Activated naive CD4-positive, alpha-beta T cell treated with anti-CD3 and anti-CD28 coated beads for 36 hours (primary cell): ENCODE results near the gene RIPOR2. TPM values are rescaled to one million over a fixed set of nuclear protein-coding genes. Genes with fewer than 3 reads are reported as not detected.

ENCODE experiments used
- CTCF ChIA-PET: fragments of 350-600 bp; sonication (Branson Sonifier 250); formaldehyde crosslinking; loops from one replicate; lab custom pipeline; 2021; ENCODE audit warnings: antibody characterized with exemption; lab: Charles Lee
- DNase-seq: peaks from one replicate; pipeline ENCODE4 v3.0.0-alpha.2; 2020
- H3K27ac Mint-ChIP-seq: one replicate; pipeline ENCODE4 v1.8.0; 2021; ENCODE audit warnings: mild to moderate bottlenecking, mixed read lengths
- H3K27me3 Mint-ChIP-seq: one replicate; pipeline ENCODE4 v1.8.0; 2021; ENCODE audit warnings: low read depth, mixed read lengths
- H3K36me3 Mint-ChIP-seq: one replicate; pipeline ENCODE4 v1.8.0; 2021; ENCODE audit warnings: low read depth, mixed read lengths
- H3K4me1 Mint-ChIP-seq: one replicate; pipeline ENCODE4 v1.8.0; 2021; ENCODE audit warnings: low read depth, mixed read lengths
- H3K4me3 Mint-ChIP-seq: one replicate; pipeline ENCODE4 v1.8.0; 2021; ENCODE audit warnings: mild to moderate bottlenecking, moderate library complexity, mixed read lengths
- H3K9me3 Mint-ChIP-seq: one replicate; pipeline ENCODE4 v1.8.0; 2021; ENCODE audit warnings: mixed read lengths
- intact Hi-C: fragments of 100-400 bp; cut with micrococcal nuclease; formaldehyde crosslinking; loops from one replicate; pipeline ENCODE4 v1.15.1; 2023
- total RNA-seq, 2 experiments: library from RNA; stranded (reverse); gene quantifications; one replicate each; pipeline ENCODE4 v1.2.3, GENCODE V29; 2021

RIPOR2 gene
- total RNA-seq, 2 experiments from 2014 or later: 111 to 116 TPM

DNA sequence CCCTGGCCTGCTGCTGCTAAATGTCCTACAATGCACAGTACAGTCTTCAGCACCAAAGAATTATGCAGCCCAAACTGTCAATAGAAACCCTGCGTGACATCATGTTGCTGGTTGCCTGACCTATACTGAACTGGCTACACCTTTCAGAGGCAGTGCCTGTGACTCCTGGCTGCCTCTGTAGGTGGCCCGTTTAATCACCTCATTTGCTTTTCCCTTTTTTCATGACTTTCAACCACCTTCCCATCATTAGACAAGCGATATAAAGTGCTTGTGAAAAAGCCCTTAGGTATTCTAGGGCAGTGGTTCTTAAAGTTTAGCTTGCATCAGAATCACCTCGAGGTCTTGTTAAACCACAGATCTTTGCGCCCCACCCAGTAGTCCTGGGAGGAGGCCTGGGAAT, 33.0 kb upstream of the RIPOR2 start:
- Mint-ChIP-seq H3K27ac (no peak overlapping the region), H3K4me3 (no peak overlapping the region), H3K27me3 (no peaks in the 10 kb centered on the region), H3K36me3 (no peaks in the 10 kb centered on the region), H3K4me1 (peaks cover 59% of the 10 kb centered on the region), H3K9me3 (no peaks in the 10 kb centered on the region)
- intact Hi-C loops: no loop called here
- CTCF ChIA-PET: interaction anchor here (1.0 to 5.9 kb wide), 3 partner anchors 8 to 48 kb away, joined by 5 to 26 read pairs (median 6); no protein-coding TSS in a partner anchor
- no peak for DNase-seq

DNA sequence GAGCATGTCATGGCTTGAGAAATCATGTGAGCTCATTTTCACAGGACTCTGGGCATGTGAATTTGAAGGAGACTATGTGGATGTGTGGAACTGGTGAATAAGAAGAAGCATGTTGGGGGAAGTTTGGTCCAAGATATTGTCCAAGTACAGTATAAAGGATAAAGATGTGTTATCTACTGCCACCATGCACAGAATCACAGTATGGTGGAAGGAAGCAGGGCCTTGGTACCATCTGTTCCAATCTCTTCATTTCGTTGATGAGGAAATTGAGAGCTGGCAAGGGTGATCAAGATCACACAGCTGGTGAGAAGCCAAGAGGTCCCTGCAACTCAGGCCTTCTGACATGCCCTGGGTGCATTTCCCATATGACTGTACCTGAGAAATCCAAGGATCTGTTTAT, 31.5 kb upstream of the RIPOR2 start:
- Mint-ChIP-seq H3K27ac (no peak overlapping the region), H3K4me3 (no peak overlapping the region), H3K9me3 (no peaks in the 10 kb centered on the region), H3K4me1 (peaks cover 59% of the 10 kb centered on the region), H3K27me3 (no peaks in the 10 kb centered on the region), H3K36me3 (no peaks in the 10 kb centered on the region)
- intact Hi-C loops: no loop called here
- CTCF ChIA-PET: interaction anchor here (1.2 to 2.8 kb wide), 2 partner anchors 25 to 537 kb away, joined by 3 to 9 read pairs; no protein-coding TSS in a partner anchor
- DNase-seq: no peak

DNA sequence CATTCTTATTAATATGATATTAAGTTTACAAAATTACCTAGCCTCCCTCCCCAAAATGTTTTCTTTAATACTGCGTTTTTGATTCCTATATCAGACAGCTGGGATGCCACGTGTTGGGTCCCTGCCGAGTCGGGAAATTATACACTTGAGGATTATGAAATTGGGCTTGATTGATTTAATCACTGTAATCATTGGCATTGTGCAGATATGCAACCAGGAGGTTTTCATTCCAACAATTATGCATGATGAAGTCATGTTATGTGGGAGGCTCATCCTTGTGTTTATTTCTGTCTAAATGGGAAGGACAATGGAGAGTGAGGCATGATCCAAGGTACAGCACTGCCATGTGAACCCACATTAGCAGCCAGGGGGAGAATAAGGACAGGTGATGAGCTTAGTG, 30.6 kb upstream of the RIPOR2 start:
- no peak overlapping the region for H3K27ac Mint-ChIP-seq
- H3K27me3 Mint-ChIP-seq: no peaks in the 10 kb centered on the region
- intact Hi-C loops: no loop called here
- CTCF ChIA-PET: interaction anchor here (1.1 to 2.8 kb wide), 5 partner anchors 11 to 536 kb away, joined by 3 to 10 read pairs (median 7); no protein-coding TSS in a partner anchor
- no peak overlapping the region for H3K4me3 Mint-ChIP-seq
- no peak for DNase-seq
- H3K4me1 Mint-ChIP-seq: peaks cover 61% of the 10 kb centered on the region
- H3K36me3 Mint-ChIP-seq: no peaks in the 10 kb centered on the region
- H3K9me3 Mint-ChIP-seq: no peaks in the 10 kb centered on the region

DNA sequence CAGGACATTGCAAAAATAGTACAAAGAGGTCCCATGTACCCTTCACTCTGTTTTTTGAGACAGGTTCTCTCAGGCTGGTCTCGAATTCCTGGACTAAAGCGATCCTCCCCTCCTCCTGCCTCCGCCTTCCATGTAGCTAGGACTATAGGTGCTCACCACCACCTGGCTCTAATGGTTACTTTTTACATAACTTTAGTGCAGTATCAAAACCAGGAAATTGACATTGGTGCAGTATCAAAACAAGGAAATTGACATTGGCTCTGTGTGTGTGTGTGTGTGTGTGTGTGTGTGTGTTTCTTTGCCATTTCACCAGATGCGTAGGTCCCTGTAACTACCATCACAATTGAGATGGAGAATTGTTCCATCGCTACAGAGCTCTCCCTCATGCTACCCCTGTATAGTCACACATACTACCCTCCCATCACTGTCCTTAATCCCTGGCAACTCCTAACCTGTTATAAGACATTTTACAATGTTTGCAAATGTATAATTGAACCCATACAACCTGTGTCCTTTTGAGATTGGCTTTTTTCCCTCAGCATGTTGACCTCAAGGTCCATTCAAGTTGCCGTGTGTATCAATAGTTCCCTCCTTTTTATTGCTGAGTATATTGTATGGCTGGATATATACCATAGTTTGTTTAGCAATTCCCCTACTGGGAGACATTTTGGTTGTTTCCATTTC, 28.3 kb upstream of the RIPOR2 start:
- Mint-ChIP-seq H3K27ac (peak overlapping the region; percentile 16), H3K4me3 (no peak overlapping the region), H3K27me3 (no peaks in the 10 kb centered on the region), H3K9me3 (no peaks in the 10 kb centered on the region), H3K36me3 (peaks cover 13% of the 10 kb centered on the region), H3K4me1 (peaks cover 69% of the 10 kb centered on the region)
- CTCF ChIA-PET: interaction anchor here (0.8 to 1.9 kb wide), 6 partner anchors 11 to 30 kb away, joined by 3 to 5 read pairs (median 3); no protein-coding TSS in a partner anchor
- intact Hi-C loops: no loop called here
- no peak for DNase-seq

DNA sequence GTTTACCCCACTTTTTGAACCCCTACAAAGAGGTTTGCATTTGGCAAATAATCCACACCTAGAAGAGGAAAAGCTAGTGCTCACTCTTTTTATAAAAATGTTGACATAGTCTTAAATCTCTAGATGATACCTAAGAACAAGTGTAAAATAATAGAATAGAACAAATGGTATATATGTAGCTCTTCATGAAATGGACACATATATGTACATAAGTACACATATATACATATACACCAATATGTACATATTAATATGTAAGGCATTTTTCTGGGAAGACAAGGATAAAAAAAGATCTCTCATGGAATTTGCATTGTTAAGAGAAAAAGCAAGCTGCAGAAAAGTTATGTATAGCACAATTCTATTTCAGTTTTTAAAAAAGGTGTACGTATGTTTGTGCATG, 27.6 kb upstream of the RIPOR2 start:
- Mint-ChIP-seq H3K4me1 (peaks cover 67% of the 10 kb centered on the region), H3K36me3 (peaks cover 13% of the 10 kb centered on the region), H3K4me3 (no peak overlapping the region), H3K27ac (no peak overlapping the region), H3K27me3 (no peaks in the 10 kb centered on the region), H3K9me3 (no peaks in the 10 kb centered on the region)
- no peak for DNase-seq
- CTCF ChIA-PET: interaction anchor here (0.8 to 3.6 kb wide), 5 partner anchors 11 to 29 kb away, joined by 3 to 18 read pairs (median 4); no protein-coding TSS in a partner anchor
- intact Hi-C loops: no loop called here

DNA sequence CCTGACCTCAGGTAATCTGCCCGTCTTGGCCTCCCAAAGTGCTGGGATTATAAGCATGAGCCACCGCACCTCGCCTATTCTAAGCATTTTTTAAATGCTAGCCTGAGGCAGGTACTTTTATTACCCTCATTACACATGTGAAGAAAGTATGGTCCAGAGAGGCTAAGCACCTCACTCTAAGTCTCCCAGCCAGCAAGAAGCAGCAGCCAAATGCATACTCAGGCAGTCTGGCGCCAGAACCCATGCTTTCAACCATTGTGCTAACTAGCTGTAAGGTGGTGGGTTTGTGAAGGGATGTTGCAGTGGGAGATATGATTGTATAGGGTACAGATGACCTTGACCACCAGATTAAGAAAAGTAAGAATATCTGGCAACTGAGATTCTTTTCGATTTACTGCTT, 26.1 kb upstream of the RIPOR2 start:
- H3K27ac Mint-ChIP-seq: peak overlapping the region; percentile 73
- peaks cover 14% of the 10 kb centered on the region for H3K36me3 Mint-ChIP-seq
- CTCF ChIA-PET: interaction anchor here (1.3 to 3.6 kb wide), 5 partner anchors 10 to 73 kb away, joined by 3 to 18 read pairs (median 5); no protein-coding TSS in a partner anchor
- intact Hi-C loops: no loop called here
- no peak overlapping the region for H3K4me3 Mint-ChIP-seq
- H3K4me1 Mint-ChIP-seq: peaks cover 68% of the 10 kb centered on the region
- no peaks in the 10 kb centered on the region for H3K27me3 Mint-ChIP-seq
- no peaks in the 10 kb centered on the region for H3K9me3 Mint-ChIP-seq
- DNase-seq: no peak

DNA sequence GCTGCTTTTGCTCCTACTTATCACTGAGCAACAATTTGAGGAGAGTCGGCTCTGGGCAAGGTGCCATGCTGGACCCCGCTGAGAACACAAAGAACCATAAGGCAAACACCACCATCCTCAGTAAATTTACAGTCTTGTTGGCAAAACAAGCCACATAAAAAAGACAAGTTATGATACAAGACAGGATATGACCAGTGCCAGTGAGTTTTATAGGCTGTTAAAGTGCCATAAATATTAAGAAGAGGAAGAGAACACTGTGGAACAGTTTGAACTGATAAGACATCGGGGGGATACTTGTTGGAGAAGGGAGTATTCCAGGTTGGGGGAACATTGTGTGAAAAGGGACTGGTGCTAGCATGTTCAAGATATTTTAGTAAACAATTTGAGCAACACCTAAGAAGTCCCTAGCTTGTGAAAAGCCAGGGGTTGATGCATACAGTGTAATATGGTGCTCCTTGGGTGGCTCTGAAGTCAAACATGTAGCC, 25.3 kb upstream of the RIPOR2 start:
- CTCF ChIA-PET: interaction anchor here (1.0 to 3.6 kb wide), 6 partner anchors 8 to 73 kb away, joined by 3 to 18 read pairs (median 5); no protein-coding TSS in a partner anchor
- Mint-ChIP-seq H3K27me3 (no peaks in the 10 kb centered on the region), H3K27ac (peak overlapping the region; percentile 73), H3K4me1 (peaks cover 72% of the 10 kb centered on the region), H3K4me3 (peak overlapping the region; percentile 23), H3K36me3 (peaks cover 14% of the 10 kb centered on the region), H3K9me3 (no peaks in the 10 kb centered on the region)
- intact Hi-C loops: no loop called here
- DNase-seq: no peak

DNA sequence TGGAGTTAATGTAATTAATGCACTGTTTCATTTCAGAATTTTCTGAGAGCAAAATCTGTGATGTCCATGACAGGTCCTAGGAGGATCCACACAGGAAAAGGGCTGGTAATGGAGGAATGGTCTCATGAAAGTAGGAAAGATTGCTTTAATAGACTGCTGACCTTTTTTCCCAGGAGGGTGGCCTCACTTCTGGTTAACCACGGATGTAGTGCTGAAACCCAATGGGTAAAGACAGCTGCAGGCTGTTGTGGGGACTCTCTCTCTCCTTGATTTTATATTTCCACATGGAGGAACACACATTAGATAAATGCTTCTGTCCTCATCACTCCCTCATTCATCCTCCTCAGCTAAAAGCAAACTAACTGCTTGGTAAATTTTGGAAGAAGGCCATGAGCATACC, 23.6 kb upstream of the RIPOR2 start:
- intact Hi-C loops: loop anchor here (10.0 kb wide), 1 partner anchor 445 kb away; no protein-coding TSS in a partner anchor
- no peak for DNase-seq
- Mint-ChIP-seq H3K4me3 (no peak overlapping the region), H3K27ac (peak overlapping the region; percentile 57), H3K9me3 (no peaks in the 10 kb centered on the region), H3K4me1 (peaks cover 82% of the 10 kb centered on the region), H3K36me3 (peaks cover 14% of the 10 kb centered on the region), H3K27me3 (no peaks in the 10 kb centered on the region)
- CTCF ChIA-PET: interaction anchor here (3.9 kb wide), 1 partner anchor 26 kb away, joined by 19 read pairs; no protein-coding TSS in a partner anchor

DNA sequence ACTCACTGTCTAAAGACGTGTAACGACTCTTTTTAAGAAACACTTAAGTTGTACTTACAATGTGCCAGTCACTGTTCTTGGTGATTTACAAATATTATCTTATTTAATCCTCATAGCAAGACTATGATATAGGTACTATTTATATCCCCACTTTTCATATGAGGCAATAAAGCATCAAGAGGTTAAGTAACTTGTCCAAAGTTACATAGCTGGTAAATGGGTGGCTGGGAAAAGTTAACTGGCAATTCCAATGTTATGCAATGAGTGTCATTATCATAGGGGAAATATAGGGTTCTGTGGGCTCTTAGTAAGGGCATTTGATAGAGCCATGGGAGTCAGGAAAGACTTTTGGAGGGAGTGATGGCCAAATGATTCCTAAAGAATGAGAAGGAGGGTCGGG, 21.4 kb upstream of the RIPOR2 start:
- peak overlapping the region; percentile 56 for H3K4me3 Mint-ChIP-seq
- H3K9me3 Mint-ChIP-seq: no peaks in the 10 kb centered on the region
- no peaks in the 10 kb centered on the region for H3K27me3 Mint-ChIP-seq
- DNase-seq: no peak
- H3K4me1 Mint-ChIP-seq: peaks cover 83% of the 10 kb centered on the region
- intact Hi-C loops: loop anchor here (10.0 kb wide), 1 partner anchor 448 kb away; no protein-coding TSS in a partner anchor
- peaks cover 14% of the 10 kb centered on the region for H3K36me3 Mint-ChIP-seq
- CTCF ChIA-PET: interaction anchor here (0.6 to 3.9 kb wide), 4 partner anchors 20 to 34 kb away, joined by 3 to 19 read pairs (median 5); no protein-coding TSS in a partner anchor
- H3K27ac Mint-ChIP-seq: peak overlapping the region; percentile 78

DNA sequence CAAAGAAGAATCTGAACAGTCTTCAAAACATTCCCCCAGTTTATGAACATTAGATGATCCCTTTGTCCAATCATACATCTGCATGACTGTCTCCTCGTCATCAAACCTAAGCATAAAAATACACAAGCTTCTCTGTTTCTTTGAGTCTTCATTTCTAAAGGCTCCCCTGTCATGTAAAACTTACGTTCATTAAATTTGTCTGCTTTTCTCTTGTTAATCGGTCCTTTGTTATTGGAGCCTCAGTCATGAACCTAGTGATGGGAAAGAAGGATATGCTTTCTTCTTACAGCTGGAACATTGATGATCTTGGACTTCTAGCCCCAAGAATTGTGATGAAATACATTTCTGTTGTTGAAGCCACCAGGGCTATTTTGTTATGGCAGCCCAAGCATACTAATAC, 18.0 kb upstream of the RIPOR2 start:
- Mint-ChIP-seq H3K36me3 (peaks cover 4% of the 10 kb centered on the region), H3K4me1 (peaks cover 85% of the 10 kb centered on the region), H3K27ac (peak overlapping the region; percentile 48), H3K9me3 (no peaks in the 10 kb centered on the region), H3K27me3 (no peaks in the 10 kb centered on the region), H3K4me3 (no peak overlapping the region)
- DNase-seq: no peak
- intact Hi-C loops: loop anchor here (10.0 kb wide), 1 partner anchor 451 kb away; no protein-coding TSS in a partner anchor
- CTCF ChIA-PET: interaction anchor here (1.2 kb wide), 1 partner anchor 38 kb away, joined by 11 read pairs; no protein-coding TSS in a partner anchor

DNA sequence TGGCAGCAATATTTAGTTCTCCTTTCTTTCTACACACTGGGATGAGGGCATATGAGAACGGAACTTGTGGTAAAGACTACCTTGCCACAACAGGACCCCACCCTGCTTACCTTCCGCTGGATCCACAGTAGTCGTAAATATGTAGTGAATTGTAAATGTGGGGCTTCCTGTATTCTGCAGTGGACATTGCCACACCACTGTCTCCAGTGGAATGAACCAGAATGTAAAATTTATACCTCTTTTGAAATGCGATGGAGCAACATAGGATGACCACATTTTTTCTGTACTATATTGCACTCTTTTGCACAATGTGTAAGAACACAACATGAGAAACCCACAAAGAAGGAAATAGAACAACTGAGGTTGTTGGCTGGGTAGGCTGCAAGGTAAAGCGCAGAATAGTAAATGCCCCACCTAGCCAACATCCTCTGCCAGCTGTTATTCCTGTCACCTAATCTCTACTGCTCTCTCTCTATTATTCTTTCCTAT, 16.1 kb upstream of the RIPOR2 start:
- H3K4me3 Mint-ChIP-seq: peak overlapping the region; percentile 37
- H3K27ac Mint-ChIP-seq: peak overlapping the region; percentile 72
- H3K4me1 Mint-ChIP-seq: peaks cover 83% of the 10 kb centered on the region
- peaks cover 8% of the 10 kb centered on the region for H3K36me3 Mint-ChIP-seq
- intact Hi-C loops: loop anchor here (10.0 kb wide), 1 partner anchor 453 kb away; no protein-coding TSS in a partner anchor
- CTCF ChIA-PET: interaction anchor here (0.8 to 5.7 kb wide), 6 partner anchors 8 to 42 kb away, joined by 3 to 64 read pairs (median 4); partner anchors contain the start of gene RIPOR2
- no peak for DNase-seq
- no peaks in the 10 kb centered on the region for H3K27me3 Mint-ChIP-seq
- H3K9me3 Mint-ChIP-seq: peaks cover 2% of the 10 kb centered on the region
